Measurements from ENCODE around the gene MEAF6.
A peak's percentile ranks its signal among the peaks of the same experiment; 100 is the strongest.

Gene MEAF6

DNA sequence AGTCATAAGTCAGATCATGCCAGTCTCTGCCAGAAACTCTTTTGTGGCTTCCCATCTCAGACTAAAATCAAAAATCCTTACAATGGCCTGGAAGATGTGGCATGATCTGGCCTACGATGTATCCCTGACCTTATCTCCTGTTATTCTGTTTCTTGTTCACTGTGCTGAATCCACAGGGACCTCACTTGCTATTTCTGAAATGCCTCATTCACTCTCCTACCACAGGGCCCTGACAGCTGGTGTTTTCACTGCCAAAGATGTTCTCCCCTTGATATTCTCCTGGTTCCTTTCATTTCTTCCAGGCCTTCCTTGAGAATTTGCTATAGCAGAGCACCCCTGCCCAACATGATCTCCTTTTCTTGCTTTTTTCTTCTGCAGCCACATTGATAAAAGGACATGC, 43.8 kb upstream of the MEAF6 start:
- DNase-seq (ENCODE audit: extremely low spot score), result no peak
- ChIA-PET CTCF (no interaction called here), POLR2A (no interaction called here)
- TF ChIP-seq SP1 (IDR thresholded peaks at IDR 0.05) (no peak), ELF4 (IDR thresholded peaks at IDR 0.05) (no peak), LEF1 (IDR thresholded peaks at IDR 0.05; ENCODE audit: borderline replicate concordance) (no peak), FOXK2 (IDR thresholded peaks at IDR 0.05) (no peak), FOXM1 (IDR thresholded peaks at IDR 0.05; ENCODE audit: borderline replicate concordance) (no peak), SUZ12 (IDR thresholded peaks at IDR 0.05) (no peak), NFRKB (IDR thresholded peaks at IDR 0.05) (no peak), FOXA1 (IDR thresholded peaks at IDR 0.05) (no peak), TARDBP (IDR thresholded peaks at IDR 0.05) (no peak), ZNF384 (IDR thresholded peaks at IDR 0.05) (no peak), HDGF (IDR thresholded peaks at IDR 0.05; ENCODE audit: borderline replicate concordance) (no peak), L3MBTL2 (conservative IDR thresholded peaks at IDR 0.05) (no peak)
- TF ChIP-seq, protein P1, sequence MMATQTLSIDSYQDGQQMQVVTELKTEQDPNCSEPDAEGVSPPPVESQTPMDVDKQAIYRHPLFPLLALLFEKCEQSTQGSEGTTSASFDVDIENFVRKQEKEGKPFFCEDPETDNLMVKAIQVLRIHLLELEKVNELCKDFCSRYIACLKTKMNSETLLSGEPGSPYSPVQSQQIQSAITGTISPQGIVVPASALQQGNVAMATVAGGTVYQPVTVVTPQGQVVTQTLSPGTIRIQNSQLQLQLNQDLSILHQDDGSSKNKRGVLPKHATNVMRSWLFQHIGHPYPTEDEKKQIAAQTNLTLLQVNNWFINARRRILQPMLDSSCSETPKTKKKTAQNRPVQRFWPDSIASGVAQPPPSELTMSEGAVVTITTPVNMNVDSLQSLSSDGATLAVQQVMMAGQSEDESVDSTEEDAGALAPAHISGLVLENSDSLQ (IDR thresholded peaks at IDR 0.05), result no peak

DNA sequence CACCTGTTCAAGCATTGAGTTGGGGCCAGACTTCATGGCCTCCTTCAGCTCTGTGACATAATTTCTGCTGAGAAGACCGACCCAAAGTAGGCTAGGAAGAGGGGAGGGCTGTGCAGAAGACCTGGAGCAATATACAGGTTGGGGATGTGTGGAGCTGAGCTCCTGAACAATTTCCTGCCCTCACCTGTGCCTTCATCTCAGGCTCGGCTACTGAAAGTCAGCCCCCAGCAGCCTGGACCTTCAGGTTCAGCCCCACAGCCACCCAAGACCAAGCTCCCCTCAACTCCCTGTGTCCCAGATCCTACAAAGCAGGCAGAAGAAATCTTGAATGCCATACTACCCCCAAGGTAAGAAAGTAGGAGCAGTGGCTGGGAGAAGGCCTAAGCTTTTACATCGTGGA, 42.8 kb upstream of the MEAF6 start:
- TF ChIP-seq BHLHE40 (IDR thresholded peaks at IDR 0.05; ENCODE audit: borderline replicate concordance), result no peak
- no peak for TF ChIP-seq FOXA1 (IDR thresholded peaks at IDR 0.05)
- TF ChIP-seq ARNT (IDR thresholded peaks at IDR 0.05), result no peak
- TF ChIP-seq NFRKB (IDR thresholded peaks at IDR 0.05), result no peak
- no peak for TF ChIP-seq LEF1 (IDR thresholded peaks at IDR 0.05; ENCODE audit: borderline replicate concordance)
- TF ChIP-seq L3MBTL2 (conservative IDR thresholded peaks at IDR 0.05), result no peak
- TF ChIP-seq FOXM1 (IDR thresholded peaks at IDR 0.05; ENCODE audit: borderline replicate concordance), result no peak
- no peak for TF ChIP-seq CTBP1 (IDR thresholded peaks at IDR 0.05; ENCODE audit: borderline replicate concordance)
- no peak for TF ChIP-seq FOXK2 (IDR thresholded peaks at IDR 0.05)
- TF ChIP-seq TARDBP (IDR thresholded peaks at IDR 0.05), result no peak
- no peak for TF ChIP-seq SUZ12 (IDR thresholded peaks at IDR 0.05)
- TF ChIP-seq, protein P1 (IDR thresholded peaks at IDR 0.05), result no peak
- no peak for TF ChIP-seq SP1 (IDR thresholded peaks at IDR 0.05)
- no peak for TF ChIP-seq HDGF (IDR thresholded peaks at IDR 0.05; ENCODE audit: borderline replicate concordance)
- TF ChIP-seq ZNF384 (IDR thresholded peaks at IDR 0.05), result no peak
- ChIA-PET POLR2A (interaction anchor here (1.0 kb wide), 1 partner anchor 133 kb away, joined by 3 read pairs; a partner anchor contains a TSS), CTCF (interaction anchor here (0.6 kb wide), 1 partner anchor 208 kb away, joined by 3 read pairs; no protein-coding TSS in a partner anchor)
- no peak for DNase-seq (ENCODE audit: extremely low spot score)

DNA sequence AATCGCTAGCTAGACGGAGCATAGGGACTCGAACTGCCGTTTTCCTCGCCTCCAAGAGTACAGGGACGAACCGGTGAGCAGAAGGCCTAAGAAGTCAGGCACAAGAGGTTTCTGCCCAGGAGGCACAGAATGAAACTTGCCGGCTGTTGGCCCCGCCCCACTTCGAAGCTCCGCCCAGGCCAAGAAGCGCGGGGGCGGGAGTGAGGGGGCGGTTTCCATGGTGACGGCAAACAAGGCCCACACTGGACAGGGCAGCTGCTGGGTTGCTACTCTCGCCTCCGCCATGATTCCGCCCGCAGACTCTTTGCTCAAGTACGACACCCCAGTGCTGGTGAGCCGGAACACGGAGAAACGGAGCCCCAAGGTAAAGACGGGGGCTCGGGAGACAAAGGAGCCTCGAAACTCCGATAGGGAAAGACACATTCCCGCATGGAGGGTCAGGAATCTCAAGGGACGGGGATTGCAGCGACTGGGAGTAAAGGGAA, 42.2 kb upstream of the MEAF6 start, which contains the start of gene DNALI1:
Gene DNALI1, plus strand, starts transcription at position 229 of the 485 bp plus-strand sequence. Its CDS starts 55 bp downstream, at position 284.
- ChIA-PET POLR2A (interaction anchor here (0.8 to 1.0 kb wide), 2 partner anchors 42 to 134 kb away, joined by 3 to 5 read pairs; partner anchors contain the start of gene MEAF6), CTCF (interaction anchor here (0.6 kb wide), 1 partner anchor 208 kb away, joined by 3 read pairs; no protein-coding TSS in a partner anchor)
- peak; percentile 79 for DNase-seq (ENCODE audit: extremely low spot score)
- no peak for TF ChIP-seq BHLHE40 (IDR thresholded peaks at IDR 0.05; ENCODE audit: borderline replicate concordance)
- no peak for TF ChIP-seq ELF4 (IDR thresholded peaks at IDR 0.05)
- no peak for TF ChIP-seq ZNF384 (IDR thresholded peaks at IDR 0.05)
- no peak for TF ChIP-seq SUZ12 (IDR thresholded peaks at IDR 0.05)
- no peak for TF ChIP-seq LEF1 (IDR thresholded peaks at IDR 0.05; ENCODE audit: borderline replicate concordance)

DNA sequence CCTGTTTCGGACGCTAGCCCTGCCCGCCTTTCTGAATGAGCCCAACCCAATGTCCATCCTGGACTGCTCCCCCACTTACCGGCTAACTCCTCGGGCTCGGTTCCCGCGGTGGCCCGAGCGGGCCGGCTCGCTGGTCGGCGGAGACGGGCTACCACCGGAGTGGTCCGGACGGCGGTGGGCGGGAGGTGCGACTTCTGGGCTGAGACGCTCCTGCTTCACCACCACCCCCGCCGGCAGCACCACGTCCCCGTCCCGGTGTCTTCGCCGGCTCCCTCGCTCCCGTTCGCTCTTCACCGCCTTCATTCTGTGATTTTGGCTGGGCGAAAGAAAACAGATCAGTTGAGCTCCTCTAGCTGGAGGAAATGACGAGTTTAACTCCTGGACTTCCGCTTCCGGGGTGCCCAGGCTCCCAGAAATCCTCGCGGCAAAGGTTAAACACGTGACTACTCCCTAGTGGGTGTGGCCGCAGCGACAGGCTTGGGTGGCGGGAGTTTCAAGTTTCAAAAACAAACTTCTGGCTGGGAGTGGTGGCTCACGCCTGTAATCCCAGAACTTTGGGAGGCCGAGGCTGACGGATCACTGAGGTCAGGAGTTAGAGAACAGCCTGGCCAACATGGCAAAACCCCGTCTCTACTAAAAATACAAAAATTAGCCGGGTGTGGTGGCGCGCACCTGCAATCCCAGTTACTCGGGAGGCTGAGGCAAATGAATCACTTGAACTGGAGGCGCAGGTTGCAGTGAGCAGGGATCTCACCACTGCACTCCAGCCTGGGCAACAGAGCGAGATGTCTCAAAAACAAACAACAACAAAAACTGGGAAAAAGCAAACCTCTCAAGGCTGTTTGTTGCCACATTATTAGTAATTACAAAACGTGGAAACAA, 39.6 kb upstream of the MEAF6 start, which contains the start of gene SNIP1:
Gene SNIP1, minus strand, starts transcription at position 367 of the 882 bp plus-strand sequence. Its CDS starts 64 bp downstream, at position 303.
- DNase-seq (ENCODE audit: extremely low spot score), result peak; percentile 95
- POLR2A ChIA-PET, result interaction anchor here (1.0 to 1.6 kb wide), 6 partner anchors 10 to 79 kb away, joined by 3 to 4 read pairs (median 4); partner anchors contain the start of genes GNL2 and MEAF6
- CTCF ChIA-PET, result no interaction called here
- TF ChIP-seq SP1 (IDR thresholded peaks at IDR 0.05), result no peak
- peak; percentile 87 for TF ChIP-seq ELF4 (IDR thresholded peaks at IDR 0.05)
- no peak for TF ChIP-seq ARNT (IDR thresholded peaks at IDR 0.05)
- TF ChIP-seq FOXM1 (IDR thresholded peaks at IDR 0.05; ENCODE audit: borderline replicate concordance), result 0 out of 2 replicates have a peak, but pooled peaks have one; percentile 39
- no peak for TF ChIP-seq NFRKB (IDR thresholded peaks at IDR 0.05)
- no peak for TF ChIP-seq ZNF384 (IDR thresholded peaks at IDR 0.05)
- no peak for TF ChIP-seq FOXK2 (IDR thresholded peaks at IDR 0.05)
- TF ChIP-seq FOXA1 (IDR thresholded peaks at IDR 0.05), result no peak
- TF ChIP-seq LEF1 (IDR thresholded peaks at IDR 0.05; ENCODE audit: borderline replicate concordance), result no peak
- no peak for TF ChIP-seq HDGF (IDR thresholded peaks at IDR 0.05; ENCODE audit: borderline replicate concordance)
- TF ChIP-seq, protein P1 (IDR thresholded peaks at IDR 0.05), result no peak
- TF ChIP-seq CTBP1 (IDR thresholded peaks at IDR 0.05; ENCODE audit: borderline replicate concordance), result no peak
- no peak for TF ChIP-seq TARDBP (IDR thresholded peaks at IDR 0.05)
- TF ChIP-seq L3MBTL2 (conservative IDR thresholded peaks at IDR 0.05), result peak; percentile 71; the same call in 1 of the 2 replicates
- TF ChIP-seq BHLHE40 (IDR thresholded peaks at IDR 0.05; ENCODE audit: borderline replicate concordance), result no peak
- TF ChIP-seq SUZ12 (IDR thresholded peaks at IDR 0.05), result no peak

DNA sequence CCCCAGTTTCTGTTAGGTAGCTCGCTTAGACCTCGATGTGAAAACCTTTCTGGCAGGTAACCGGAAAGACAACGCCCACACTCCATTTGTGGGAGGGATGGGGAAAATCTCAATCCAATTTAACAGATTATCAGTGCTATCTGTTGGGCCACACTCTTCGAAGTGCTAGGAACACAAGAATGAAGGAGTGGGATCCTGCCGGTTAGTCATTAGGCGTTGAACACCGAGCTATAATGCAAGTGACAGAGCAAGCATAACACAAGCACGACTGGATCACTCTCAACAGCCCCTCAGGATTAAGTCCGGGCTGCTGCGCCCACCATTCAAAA, 39.0 kb upstream of the MEAF6 start:
- DNase-seq (ENCODE audit: extremely low spot score), result no peak
- TF ChIP-seq ELF4 (IDR thresholded peaks at IDR 0.05), result no peak
- POLR2A ChIA-PET, result interaction anchor here (1.0 to 1.6 kb wide), 5 partner anchors 10 to 78 kb away, joined by 3 to 4 read pairs (median 3); partner anchors contain the start of gene GNL2
- CTCF ChIA-PET, result no interaction called here
